Activated naive CD8-positive, alpha-beta T cell (primary cell): ENCODE results near the gene SFMBT2.

Source experiments
- H3K27ac Mint-ChIP-seq: one replicate; pipeline ENCODE4 v1.8.0; 2021; ENCODE audit warnings: mixed read lengths
- H3K27me3 Mint-ChIP-seq: one replicate; pipeline ENCODE4 v1.8.0; 2021; ENCODE audit warnings: mixed read lengths
- H3K36me3 Mint-ChIP-seq: one replicate; pipeline ENCODE4 v1.8.0; 2021; ENCODE audit warnings: mixed read lengths
- H3K4me1 Mint-ChIP-seq: one replicate; pipeline ENCODE4 v1.8.0; 2021; ENCODE audit warnings: low read depth, mixed read lengths
- H3K4me3 Mint-ChIP-seq: one replicate; pipeline ENCODE4 v1.8.0; 2021; ENCODE audit warnings: mild to moderate bottlenecking, mixed read lengths
- H3K9me3 Mint-ChIP-seq: one replicate; pipeline ENCODE4 v1.8.0; 2021; ENCODE audit warnings: low read depth, mixed read lengths

SFMBT2 gene

GRCh38 chr10:7345717-7346116, 65.1 kb downstream of the SFMBT2 start:
- Mint-ChIP-seq H3K9me3 (no peaks in the 10 kb centered on the region), H3K27ac (no peak overlapping the region), H3K27me3 (no peaks in the 10 kb centered on the region), H3K4me3 (no peak overlapping the region), H3K36me3 (peaks cover 33% of the 10 kb centered on the region), H3K4me1 (peaks cover 22% of the 10 kb centered on the region)

GRCh38 chr10:7343040-7343439, 67.8 kb downstream of the SFMBT2 start:
- Mint-ChIP-seq H3K4me1 (peaks cover 34% of the 10 kb centered on the region), H3K9me3 (no peaks in the 10 kb centered on the region), H3K4me3 (no peak overlapping the region), H3K27me3 (no peaks in the 10 kb centered on the region), H3K36me3 (peaks cover 30% of the 10 kb centered on the region), H3K27ac (no peak overlapping the region)

- Mint-ChIP-seq H3K27ac (no peak overlapping the region), H3K4me1 (peaks cover 57% of the 10 kb centered on the region), H3K4me3 (no peak overlapping the region), H3K9me3 (no peaks in the 10 kb centered on the region), H3K27me3 (no peaks in the 10 kb centered on the region), H3K36me3 (peaks cover 33% of the 10 kb centered on the region)
Measured at GRCh38 chr10:7340179-7340874, 70.5 kb downstream of the SFMBT2 start.

GRCh38 chr10:7339510-7339909, 71.3 kb downstream of the SFMBT2 start:
- Mint-ChIP-seq H3K4me3 (no peak overlapping the region), H3K27ac (no peak overlapping the region), H3K36me3 (peaks cover 33% of the 10 kb centered on the region), H3K9me3 (no peaks in the 10 kb centered on the region), H3K4me1 (peaks cover 62% of the 10 kb centered on the region), H3K27me3 (no peaks in the 10 kb centered on the region)

GRCh38 chr10:7338469-7338868, 72.4 kb downstream of the SFMBT2 start:
- Mint-ChIP-seq H3K27ac (no peak overlapping the region), H3K4me1 (peaks cover 68% of the 10 kb centered on the region), H3K27me3 (no peaks in the 10 kb centered on the region), H3K9me3 (no peaks in the 10 kb centered on the region), H3K36me3 (peaks cover 33% of the 10 kb centered on the region), H3K4me3 (peak overlapping the region; percentile 40)

GRCh38 chr10:7337431-7338171, 73.2 kb downstream of the SFMBT2 start:
- Mint-ChIP-seq H3K27me3 (no peaks in the 10 kb centered on the region), H3K9me3 (no peaks in the 10 kb centered on the region), H3K4me1 (peaks cover 73% of the 10 kb centered on the region), H3K36me3 (peaks cover 29% of the 10 kb centered on the region), H3K4me3 (peak overlapping the region; percentile 40), H3K27ac (peak overlapping the region; percentile 64)

GRCh38 chr10:7335977-7336376, 74.9 kb downstream of the SFMBT2 start:
- Mint-ChIP-seq H3K27me3 (no peaks in the 10 kb centered on the region), H3K36me3 (peaks cover 31% of the 10 kb centered on the region), H3K4me1 (peaks cover 77% of the 10 kb centered on the region), H3K27ac (no peak overlapping the region), H3K9me3 (no peaks in the 10 kb centered on the region), H3K4me3 (no peak overlapping the region)

- no peaks in the 10 kb centered on the region for H3K27me3 Mint-ChIP-seq
- no peaks in the 10 kb centered on the region for H3K9me3 Mint-ChIP-seq
- H3K27ac Mint-ChIP-seq: no peak overlapping the region
- no peak overlapping the region for H3K4me3 Mint-ChIP-seq
- peaks cover 66% of the 10 kb centered on the region for H3K4me1 Mint-ChIP-seq
- H3K36me3 Mint-ChIP-seq: peaks cover 38% of the 10 kb centered on the region
Measured at GRCh38 chr10:7334642-7334964, 76.2 kb downstream of the SFMBT2 start.

- Mint-ChIP-seq H3K4me1 (peaks cover 64% of the 10 kb centered on the region), H3K27me3 (no peaks in the 10 kb centered on the region), H3K9me3 (no peaks in the 10 kb centered on the region), H3K36me3 (peaks cover 36% of the 10 kb centered on the region), H3K27ac (peak overlapping the region; percentile 72), H3K4me3 (no peak overlapping the region)
Measured at GRCh38 chr10:7333961-7334641, 76.7 kb downstream of the SFMBT2 start.

- H3K4me3 Mint-ChIP-seq: no peak overlapping the region
- H3K9me3 Mint-ChIP-seq: peaks cover 3% of the 10 kb centered on the region
- H3K36me3 Mint-ChIP-seq: peaks cover 40% of the 10 kb centered on the region
Measured at GRCh38 chr10:7329219-7329618, 81.6 kb downstream of the SFMBT2 start.

GRCh38 chr10:7327885-7328284, 82.9 kb downstream of the SFMBT2 start:
- Mint-ChIP-seq H3K4me1 (peaks cover 15% of the 10 kb centered on the region), H3K27ac (no peak overlapping the region), H3K4me3 (no peak overlapping the region), H3K9me3 (peaks cover 3% of the 10 kb centered on the region), H3K36me3 (peaks cover 40% of the 10 kb centered on the region), H3K27me3 (no peaks in the 10 kb centered on the region)

More at GRCh38 chr10:7329219-7329618, 81.6 kb downstream of the SFMBT2 start:
- Mint-ChIP-seq H3K27me3 (no peaks in the 10 kb centered on the region), H3K27ac (no peak overlapping the region), H3K4me1 (peaks cover 23% of the 10 kb centered on the region)

GRCh38 chr10:7322623-7323022, 88.2 kb downstream of the SFMBT2 start:
- no peaks in the 10 kb centered on the region for H3K27me3 Mint-ChIP-seq
- peaks cover 16% of the 10 kb centered on the region for H3K36me3 Mint-ChIP-seq
- peaks cover 37% of the 10 kb centered on the region for H3K4me1 Mint-ChIP-seq
- H3K4me3 Mint-ChIP-seq: no peak overlapping the region
- H3K9me3 Mint-ChIP-seq: no peaks in the 10 kb centered on the region
- no peak overlapping the region for H3K27ac Mint-ChIP-seq

GRCh38 chr10:7320072-7320471, 90.8 kb downstream of the SFMBT2 start:
- Mint-ChIP-seq H3K36me3 (peaks cover 16% of the 10 kb centered on the region), H3K4me1 (peaks cover 58% of the 10 kb centered on the region), H3K27me3 (no peaks in the 10 kb centered on the region), H3K27ac (peak overlapping the region; percentile 18), H3K4me3 (peak overlapping the region; percentile 6), H3K9me3 (no peaks in the 10 kb centered on the region)

- Mint-ChIP-seq H3K9me3 (no peaks in the 10 kb centered on the region), H3K4me3 (peak overlapping the region; percentile 6), H3K27ac (peak overlapping the region; percentile 18), H3K36me3 (peaks cover 16% of the 10 kb centered on the region), H3K4me1 (peaks cover 62% of the 10 kb centered on the region), H3K27me3 (no peaks in the 10 kb centered on the region)
Measured at GRCh38 chr10:7319632-7320031, 91.2 kb downstream of the SFMBT2 start.

GRCh38 chr10:7318836-7319235, 92.0 kb downstream of the SFMBT2 start:
- no peaks in the 10 kb centered on the region for H3K9me3 Mint-ChIP-seq
- H3K4me1 Mint-ChIP-seq: peaks cover 70% of the 10 kb centered on the region
- peaks cover 11% of the 10 kb centered on the region for H3K36me3 Mint-ChIP-seq
- no peaks in the 10 kb centered on the region for H3K27me3 Mint-ChIP-seq
- H3K4me3 Mint-ChIP-seq: peak overlapping the region; percentile 17
- no peak overlapping the region for H3K27ac Mint-ChIP-seq
